ENCODE results near the gene UST. TPM values are rescaled to one million over a fixed set of nuclear protein-coding genes. Genes with fewer than 3 reads are reported as not detected.

Gene UST
- total and polyA plus RNA-seq, 2 of the 8 experiments (the other 6 are each of a cell fraction or from before 2014, with no cell fraction given): 13.5 to 34.5 TPM

GRCh38 chr6:149080511-149080910 is 333.7 kb downstream of the UST start:
- no peak overlapping the region for H2BK12ac ChIP-seq (ENCODE audit: low read depth, low read length)
- no peak overlapping the region for H4K8ac ChIP-seq (ENCODE audit: extremely low read depth, insufficient read depth, low read length)
- no peak overlapping the region for H3K4me3 ChIP-seq (ENCODE audit: extremely low read depth in 1 of 4, insufficient read depth in 2 of 4, low read depth in 3 of 4, low read length in 4 of 4)
- H3K4me1 ChIP-seq (replicated peaks in 1 of 4; ENCODE audit: control insufficient read depth in 3 of 4, insufficient read depth in 4 of 4, low read length in 3 of 4): peaks cover 0 to 3% (median 0%) of the 10 kb centered on the region in 4 experiments; a peak in 3 of 7 replicates
- H4K20me1 ChIP-seq (replicated peaks in 1 of 2; ENCODE audit: control insufficient read depth in 1 of 2, insufficient read depth in 2 of 2, low read length in 2 of 2): no peaks in the 10 kb centered on the region
- no peak overlapping the region for H3K23ac ChIP-seq (ENCODE audit: insufficient read length)
- H3K79me2 ChIP-seq (ENCODE audit: control insufficient read depth in 1 of 2, insufficient read depth in 2 of 2, low read length in 2 of 2): no peaks in the 10 kb centered on the region
- DNase-seq (ENCODE audit: low read depth in 1 of 2, low spot score in 2 of 2) (no peak), FAIRE-seq (no peak)
- H2AK5ac ChIP-seq (ENCODE audit: low read depth, low read length): no peak overlapping the region
- H3K14ac ChIP-seq (ENCODE audit: insufficient read length): no peak overlapping the region
- no peak overlapping the region for H3K18ac ChIP-seq (ENCODE audit: extremely low read depth, low read length)
- no peak overlapping the region for H2BK15ac ChIP-seq (ENCODE audit: low read length)
- H2BK120ac ChIP-seq (replicated peaks; ENCODE audit: low read depth, low read length): no peak overlapping the region
- peaks cover 0 to 10% (median 2%) of the 10 kb centered on the region in 4 experiments; a peak in 3 of 8 replicates for H3K36me3 ChIP-seq (ENCODE audit: control insufficient read depth in 2 of 4, insufficient read depth in 4 of 4, low read length in 3 of 4)
- 94% methylated on average over 5 of the region's 5 CpGs; no CpG with 5 or more reads in 1 of the 2 experiments for WGBS, 2 experiments (ENCODE audit: extremely low coverage in 1 of 2, insufficient coverage in 1 of 2, insufficient read length in 1 of 2, insufficient replicate concordance in 2 of 2, low coverage in 1 of 2, low lambda C conversion rate in 2 of 2, missing lambda C conversion rate in 1 of 2)
- no peak overlapping the region for H4K91ac ChIP-seq (replicated peaks; ENCODE audit: insufficient read length, low read length)
- H3K23me2 ChIP-seq (ENCODE audit: low read depth, low read length): no peaks in the 10 kb centered on the region
- H2AFZ ChIP-seq (ENCODE audit: low read length): no peak overlapping the region
- CTCF ChIA-PET (ENCODE audit: partially characterized antibody): interaction anchor here (0.8 to 1.9 kb wide), 21 partner anchors 9 to 503 kb away, joined by 3 to 19 read pairs (median 4); no protein-coding TSS in a partner anchor
- H3K4ac ChIP-seq (replicated peaks; ENCODE audit: insufficient read length, low read depth, low read length): no peak overlapping the region
- H3K4me2 ChIP-seq (ENCODE audit: insufficient read depth in 1 of 2, low read depth in 2 of 2, low read length in 2 of 2): no peak overlapping the region
- no peaks in the 10 kb centered on the region for H3K9me3 ChIP-seq (ENCODE audit: insufficient read depth in 2 of 2, low read depth in 1 of 2, low read length in 1 of 2)
- no peak overlapping the region for H3K9ac ChIP-seq (replicated peaks in 1 of 4; ENCODE audit: extremely low read depth in 1 of 4, low read depth in 3 of 4, low read length in 3 of 4)
- no peak overlapping the region for H2BK5ac ChIP-seq (ENCODE audit: low read depth, low read length)
- no peak overlapping the region for H4K5ac ChIP-seq (ENCODE audit: insufficient read length, low read depth, low read length)
- H3K79me1 ChIP-seq (ENCODE audit: low read depth, low read length): no peaks in the 10 kb centered on the region
- no peak overlapping the region for H3K27ac ChIP-seq (ENCODE audit: low read depth, low read length)
- POLR2A ChIA-PET (ENCODE audit: partially characterized antibody): interaction anchor here (1.2 kb wide), 1 partner anchor 16 kb away, joined by 3 read pairs; no protein-coding TSS in a partner anchor
- no peak for TF ChIP-seq JUND (IDR thresholded peaks at IDR 0.05; ENCODE audit: low read length)
- no peak for TF ChIP-seq NRF1 (IDR thresholded peaks at IDR 0.05; ENCODE audit: low read depth, low read length)
- no peak for TF ChIP-seq KDM1A (IDR thresholded peaks at IDR 0.05; ENCODE audit: borderline replicate concordance, low read length)
- no peak for TF ChIP-seq E2F6 (IDR thresholded peaks at IDR 0.05)
- TF ChIP-seq GTF2F1 (IDR thresholded peaks at IDR 0.05; ENCODE audit: borderline replicate concordance, low read depth, low read length): no peak
- TF ChIP-seq JUN (IDR thresholded peaks at IDR 0.05; ENCODE audit: low read depth, low read length): no peak
- TF ChIP-seq CHD2 (IDR thresholded peaks at IDR 0.05; ENCODE audit: low read length): no peak
- no peak for TF ChIP-seq RAD21 (IDR thresholded peaks at IDR 0.05 in 1 of 2, conservative IDR thresholded peaks at IDR 0.05 in 1 of 2; ENCODE audit: low read depth in 2 of 2, low read length in 2 of 2)
- TF ChIP-seq SUZ12 (IDR thresholded peaks at IDR 0.05; ENCODE audit: low read length): no peak
- no peak for TF ChIP-seq SAP30 (IDR thresholded peaks at IDR 0.05; ENCODE audit: insufficient read depth, insufficient replicate concordance, low read length)
- TF ChIP-seq CBX8 (IDR thresholded peaks at IDR 0.05; ENCODE audit: borderline replicate concordance, low read depth, low read length): no peak
- TF ChIP-seq TCF12 (IDR thresholded peaks at IDR 0.05; ENCODE audit: low read depth, low read length): no peak
- no peak for TF ChIP-seq BACH1 (IDR thresholded peaks at IDR 0.05; ENCODE audit: low read length)
- no peak overlapping the region for H2BK20ac ChIP-seq (ENCODE audit: low read length)
- no peak overlapping the region for H3K56ac ChIP-seq (replicated peaks; ENCODE audit: insufficient read length, low read depth, low read length)
- no peaks in the 10 kb centered on the region for H3K27me3 ChIP-seq (replicated peaks in 1 of 4; ENCODE audit: control insufficient read depth in 3 of 4, extremely low read depth in 1 of 4, insufficient read depth in 3 of 4, low read length in 3 of 4)

Measured in H1 (cell line).